ENCODE results near the gene PUS7L. TPM values are rescaled to one million over a fixed set of nuclear protein-coding genes. Genes with fewer than 3 reads are reported as not detected.

PUS7L gene
- polyA plus RNA-seq, 3 donors, result 1.6 to 14.5 (median 13.0) TPM

DNA sequence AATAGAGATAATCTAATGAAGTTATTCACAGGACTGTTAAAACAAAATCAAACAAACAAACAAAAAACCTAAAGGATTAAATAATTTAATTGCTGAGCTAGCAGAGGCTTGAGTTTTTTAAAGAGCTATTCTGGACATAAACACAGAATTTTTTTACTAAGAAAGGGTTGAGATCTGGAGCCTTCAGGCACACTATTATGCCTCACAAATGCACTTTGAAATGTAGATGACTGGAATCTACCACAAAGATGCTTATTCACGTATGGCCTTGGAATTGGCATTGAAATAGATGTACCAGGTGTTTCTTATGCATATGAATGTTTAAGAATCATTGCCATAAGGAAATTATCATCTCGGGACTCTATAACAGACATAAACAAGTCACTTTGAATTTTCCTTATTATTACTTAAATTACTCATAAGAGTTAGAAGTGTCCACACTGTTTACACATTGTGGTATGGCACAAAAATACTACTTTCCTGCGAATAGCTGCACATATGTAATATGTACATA lies 21.6 kb downstream of the PUS7L start:
- Histone ChIP-seq H3K9me3 (replicated peaks in 1 of 2; ENCODE audit: control insufficient read depth in 1 of 2, insufficient read depth in 1 of 2, low read length in 2 of 2) (no peaks in the 10 kb centered on the region), H3K4me2 (replicated peaks; ENCODE audit: extremely low read depth, low read length, poor library complexity, severe bottlenecking) (no peak overlapping the region), H3K79me2 (ENCODE audit: insufficient read depth, low read length) (no peaks in the 10 kb centered on the region), H3K9ac (ENCODE audit: insufficient read depth, low read length, poor library complexity, severe bottlenecking) (no peak overlapping the region), H2AFZ (ENCODE audit: insufficient read depth, low read depth, low read length, poor library complexity, severe bottlenecking) (no peak overlapping the region), H3K4me1 (ENCODE audit: control insufficient read depth in 1 of 2, insufficient read depth in 2 of 2, low read length in 2 of 2) (no peaks in the 10 kb centered on the region), H3K4me3 (replicated peaks in 1 of 3; ENCODE audit: low read depth in 2 of 3, low read length in 3 of 3) (no peak overlapping the region), H3K36me3 (replicated peaks in 1 of 2; ENCODE audit: control insufficient read depth in 1 of 2, insufficient read depth in 2 of 2, low read length in 2 of 2) (peaks cover 31 to 76% of the 10 kb centered on the region in 2 donors), H3K27ac (ENCODE audit: low read depth in 1 of 2, low read length in 2 of 2) (no peak overlapping the region), H3K27me3 (ENCODE audit: control insufficient read depth in 2 of 2, insufficient read depth in 2 of 2, low read length in 2 of 2) (no peaks in the 10 kb centered on the region), H4K20me1 (ENCODE audit: insufficient read depth, low read length) (no peaks in the 10 kb centered on the region)
- WGBS (ENCODE audit: insufficient coverage), result no CpG with 5 or more reads among the region's 3 CpGs
- TF ChIP-seq, protein P1, sequence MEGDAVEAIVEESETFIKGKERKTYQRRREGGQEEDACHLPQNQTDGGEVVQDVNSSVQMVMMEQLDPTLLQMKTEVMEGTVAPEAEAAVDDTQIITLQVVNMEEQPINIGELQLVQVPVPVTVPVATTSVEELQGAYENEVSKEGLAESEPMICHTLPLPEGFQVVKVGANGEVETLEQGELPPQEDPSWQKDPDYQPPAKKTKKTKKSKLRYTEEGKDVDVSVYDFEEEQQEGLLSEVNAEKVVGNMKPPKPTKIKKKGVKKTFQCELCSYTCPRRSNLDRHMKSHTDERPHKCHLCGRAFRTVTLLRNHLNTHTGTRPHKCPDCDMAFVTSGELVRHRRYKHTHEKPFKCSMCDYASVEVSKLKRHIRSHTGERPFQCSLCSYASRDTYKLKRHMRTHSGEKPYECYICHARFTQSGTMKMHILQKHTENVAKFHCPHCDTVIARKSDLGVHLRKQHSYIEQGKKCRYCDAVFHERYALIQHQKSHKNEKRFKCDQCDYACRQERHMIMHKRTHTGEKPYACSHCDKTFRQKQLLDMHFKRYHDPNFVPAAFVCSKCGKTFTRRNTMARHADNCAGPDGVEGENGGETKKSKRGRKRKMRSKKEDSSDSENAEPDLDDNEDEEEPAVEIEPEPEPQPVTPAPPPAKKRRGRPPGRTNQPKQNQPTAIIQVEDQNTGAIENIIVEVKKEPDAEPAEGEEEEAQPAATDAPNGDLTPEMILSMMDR (IDR thresholded peaks at IDR 0.05), result no peak
- Mint-ChIP-seq H3K27me3 (ENCODE audit: low read depth in 3 of 3) (no peaks in the 10 kb centered on the region), H3K36me3 (peaks cover 58 to 65% of the 10 kb centered on the region in 2 donors), H3K27ac (no peak overlapping the region), H3K9me3 (no peaks in the 10 kb centered on the region), H3K4me3 (no peak overlapping the region), H3K4me1 (no peaks in the 10 kb centered on the region)
- intact Hi-C loops (cut with micrococcal nuclease), result no loop called here
- no peak for DNase-seq

DNA sequence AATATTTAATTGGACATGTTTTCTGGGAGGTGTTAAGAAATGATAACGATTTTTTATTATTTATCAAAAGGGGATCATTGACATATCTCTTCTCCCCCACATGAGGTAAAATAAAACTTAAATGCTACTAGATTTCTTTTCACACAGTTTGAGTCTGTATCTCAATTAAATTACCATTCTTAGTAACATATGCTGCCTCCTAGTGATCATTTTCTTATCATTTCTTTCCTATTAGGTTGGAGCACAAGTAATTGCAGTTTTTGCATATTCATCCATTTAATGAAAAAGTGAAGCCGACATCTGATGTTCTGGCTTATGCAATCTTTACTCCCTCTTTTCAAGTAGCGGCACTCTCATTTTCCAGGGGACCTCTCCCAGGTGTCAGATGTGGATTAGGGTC lies 24.9 kb downstream of the PUS7L start:
- Histone ChIP-seq H3K27ac (ENCODE audit: low read depth in 1 of 2, low read length in 2 of 2) (no peak overlapping the region), H4K20me1 (ENCODE audit: insufficient read depth, low read length) (no peaks in the 10 kb centered on the region), H3K4me3 (replicated peaks in 1 of 3; ENCODE audit: low read depth in 2 of 3, low read length in 3 of 3) (no peak overlapping the region), H3K36me3 (replicated peaks in 1 of 2; ENCODE audit: control insufficient read depth in 1 of 2, insufficient read depth in 2 of 2, low read length in 2 of 2) (peaks cover 40 to 81% of the 10 kb centered on the region in 2 donors), H3K4me1 (ENCODE audit: control insufficient read depth in 1 of 2, insufficient read depth in 2 of 2, low read length in 2 of 2) (no peaks in the 10 kb centered on the region), H3K27me3 (ENCODE audit: control insufficient read depth in 2 of 2, insufficient read depth in 2 of 2, low read length in 2 of 2) (no peaks in the 10 kb centered on the region), H3K9me3 (replicated peaks in 1 of 2; ENCODE audit: control insufficient read depth in 1 of 2, insufficient read depth in 1 of 2, low read length in 2 of 2) (no peaks in the 10 kb centered on the region), H3K4me2 (replicated peaks; ENCODE audit: extremely low read depth, low read length, poor library complexity, severe bottlenecking) (no peak overlapping the region), H2AFZ (ENCODE audit: insufficient read depth, low read depth, low read length, poor library complexity, severe bottlenecking) (no peak overlapping the region), H3K79me2 (ENCODE audit: insufficient read depth, low read length) (no peaks in the 10 kb centered on the region), H3K9ac (ENCODE audit: insufficient read depth, low read length, poor library complexity, severe bottlenecking) (no peak overlapping the region)
- no peak for DNase-seq
- Mint-ChIP-seq H3K27me3 (ENCODE audit: low read depth in 3 of 3) (no peaks in the 10 kb centered on the region), H3K4me3 (no peak overlapping the region), H3K9me3 (no peaks in the 10 kb centered on the region), H3K27ac (no peak overlapping the region), H3K4me1 (no peaks in the 10 kb centered on the region), H3K36me3 (peaks cover 66 to 71% of the 10 kb centered on the region in 2 donors)
- intact Hi-C loops (cut with micrococcal nuclease), result no loop called here
- TF ChIP-seq, protein P1 (IDR thresholded peaks at IDR 0.05), result no peak
- WGBS (ENCODE audit: insufficient coverage), result 100% methylated on average over 1 of the region's 3 CpGs
